LNCAP (cell line): ENCODE results near the gene MYOCD.

ENCODE experiments used
- CTCF ChIP-seq: fragments of 450-650 bp; IDR thresholded peaks from 2 replicates; pipeline ENCODE4 v1.5.1; 2017; ENCODE audit warnings: mild to moderate bottlenecking

Gene MYOCD

GRCh38 chr17:12634789-12635414 is 30.8 kb upstream of the MYOCD start:
- TF ChIP-seq CTCF: no peak

- no peak for TF ChIP-seq CTCF
These were observed 28.7 kb upstream of the MYOCD start for GRCh38 chr17:12637015-12637414.

GRCh38 chr17:12637745-12638651 is 27.7 kb upstream of the MYOCD start:
- no peak for TF ChIP-seq CTCF

- no peak for TF ChIP-seq CTCF
These were observed 25.3 kb upstream of the MYOCD start for GRCh38 chr17:12640364-12640763.

- TF ChIP-seq CTCF: no peak
These were observed 24.6 kb upstream of the MYOCD start for GRCh38 chr17:12641084-12641483.

- TF ChIP-seq CTCF: no peak
These were observed 23.7 kb upstream of the MYOCD start for GRCh38 chr17:12642034-12642433.

GRCh38 chr17:12643822-12644221 is 21.9 kb upstream of the MYOCD start:
- no peak for TF ChIP-seq CTCF
